ENCODE data around the gene DNHD1. TPM values are rescaled to one million over a fixed set of nuclear protein-coding genes. Genes with fewer than 3 reads are reported as not detected.

The DNHD1 gene
- total RNA-seq, 1 donor: 8.2 TPM

DNA sequence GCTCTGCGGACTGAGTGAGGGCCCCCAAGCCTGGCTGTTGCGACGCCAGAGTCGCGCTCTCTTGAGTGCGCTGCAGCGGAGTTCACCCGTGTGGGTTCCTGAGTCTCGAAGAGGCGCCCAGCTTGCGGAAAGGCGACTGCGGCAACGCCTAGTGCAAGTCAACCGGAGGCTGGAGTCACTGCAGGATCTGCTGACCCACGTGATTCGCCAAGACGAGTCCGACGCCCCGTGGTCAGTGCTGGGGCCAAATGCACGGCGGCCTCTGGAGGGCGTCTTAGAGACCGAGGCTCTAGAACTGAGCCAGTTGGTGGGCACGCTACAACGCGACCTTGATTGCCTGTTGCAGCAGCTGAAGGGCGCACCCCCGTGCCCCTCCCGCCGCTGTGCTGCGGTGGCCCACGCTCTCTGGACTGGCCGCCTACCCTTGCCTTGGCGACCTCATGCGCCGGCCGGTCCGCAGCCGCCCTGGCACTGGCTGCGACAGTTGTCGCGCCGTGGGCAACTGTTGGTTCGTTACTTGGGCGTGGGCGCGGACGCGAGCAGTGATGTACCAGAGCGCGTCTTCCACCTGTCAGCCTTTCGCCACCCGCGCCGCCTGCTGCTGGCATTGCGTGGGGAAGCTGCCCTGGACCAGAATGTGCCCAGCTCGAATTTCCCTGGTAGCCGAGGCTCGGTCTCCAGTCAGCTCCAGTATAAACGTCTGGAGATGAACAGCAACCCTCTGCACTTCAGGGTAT, 73.8 kb downstream of the DNHD1 start:
- no peak overlapping the region for H3K4me3 ChIP-seq (ENCODE audit: low read depth, low read length)
- DNase-seq (ENCODE audit: low read depth): no peak
- TF ChIP-seq, protein P1, sequence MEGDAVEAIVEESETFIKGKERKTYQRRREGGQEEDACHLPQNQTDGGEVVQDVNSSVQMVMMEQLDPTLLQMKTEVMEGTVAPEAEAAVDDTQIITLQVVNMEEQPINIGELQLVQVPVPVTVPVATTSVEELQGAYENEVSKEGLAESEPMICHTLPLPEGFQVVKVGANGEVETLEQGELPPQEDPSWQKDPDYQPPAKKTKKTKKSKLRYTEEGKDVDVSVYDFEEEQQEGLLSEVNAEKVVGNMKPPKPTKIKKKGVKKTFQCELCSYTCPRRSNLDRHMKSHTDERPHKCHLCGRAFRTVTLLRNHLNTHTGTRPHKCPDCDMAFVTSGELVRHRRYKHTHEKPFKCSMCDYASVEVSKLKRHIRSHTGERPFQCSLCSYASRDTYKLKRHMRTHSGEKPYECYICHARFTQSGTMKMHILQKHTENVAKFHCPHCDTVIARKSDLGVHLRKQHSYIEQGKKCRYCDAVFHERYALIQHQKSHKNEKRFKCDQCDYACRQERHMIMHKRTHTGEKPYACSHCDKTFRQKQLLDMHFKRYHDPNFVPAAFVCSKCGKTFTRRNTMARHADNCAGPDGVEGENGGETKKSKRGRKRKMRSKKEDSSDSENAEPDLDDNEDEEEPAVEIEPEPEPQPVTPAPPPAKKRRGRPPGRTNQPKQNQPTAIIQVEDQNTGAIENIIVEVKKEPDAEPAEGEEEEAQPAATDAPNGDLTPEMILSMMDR (IDR thresholded peaks at IDR 0.05; ENCODE audit: insufficient read depth, low read length): no peak

DNA sequence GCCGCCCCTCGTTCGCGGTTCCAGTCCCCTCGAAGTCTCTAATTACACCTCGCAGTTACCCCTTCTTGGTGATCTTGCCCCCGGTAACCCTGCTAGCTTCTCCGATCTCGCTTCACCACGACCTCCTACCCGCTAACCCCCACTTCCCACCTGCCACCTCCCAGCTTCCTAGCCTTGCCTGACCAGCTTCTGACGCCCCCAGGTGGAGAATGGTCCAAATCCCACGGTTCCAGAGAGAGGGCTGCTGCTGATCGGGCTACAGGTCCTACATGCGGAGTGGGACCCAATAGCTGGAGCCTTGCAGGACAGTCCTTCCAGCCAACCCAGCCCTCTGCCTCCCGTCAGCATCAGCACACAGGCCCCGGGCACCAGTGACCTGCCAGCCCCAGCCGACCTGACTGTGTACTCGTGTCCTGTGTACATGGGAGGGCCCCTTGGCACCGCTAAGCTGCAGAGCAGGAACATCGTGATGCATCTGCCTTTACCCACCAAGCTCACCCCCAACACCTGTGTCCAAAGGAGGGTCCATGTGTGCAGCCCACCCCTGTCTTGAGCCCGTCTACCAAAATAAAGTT, 74.4 kb downstream of the DNHD1 start:
- TF ChIP-seq, protein P1 (IDR thresholded peaks at IDR 0.05; ENCODE audit: insufficient read depth, low read length): no peak
- no peak overlapping the region for H3K4me3 ChIP-seq (ENCODE audit: low read depth, low read length)
- no peak for DNase-seq (ENCODE audit: low read depth)

DNA sequence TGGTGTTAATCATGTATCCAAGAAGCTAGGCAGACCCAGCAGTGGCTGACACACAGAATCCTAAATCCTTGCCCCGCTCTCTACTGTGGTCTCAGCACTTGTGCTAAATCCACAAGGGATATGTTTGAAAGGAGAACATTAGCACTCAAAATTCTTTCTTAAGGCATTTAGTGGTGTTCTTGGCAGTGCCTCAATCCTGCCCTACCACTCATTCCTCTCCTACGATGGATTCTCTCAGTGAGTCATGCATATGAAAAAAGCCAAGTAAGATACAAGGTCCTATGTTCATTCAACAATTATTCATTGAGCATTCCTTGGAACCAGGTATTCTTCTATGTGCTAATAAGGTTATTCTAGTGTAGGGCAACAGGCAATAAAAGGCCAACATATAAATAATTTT, 75.1 kb downstream of the DNHD1 start:
- no peak overlapping the region for H3K4me3 ChIP-seq (ENCODE audit: low read depth, low read length)
- DNase-seq (ENCODE audit: low read depth): peak; percentile 89
- TF ChIP-seq, protein P1 (IDR thresholded peaks at IDR 0.05; ENCODE audit: insufficient read depth, low read length): no peak

DNA sequence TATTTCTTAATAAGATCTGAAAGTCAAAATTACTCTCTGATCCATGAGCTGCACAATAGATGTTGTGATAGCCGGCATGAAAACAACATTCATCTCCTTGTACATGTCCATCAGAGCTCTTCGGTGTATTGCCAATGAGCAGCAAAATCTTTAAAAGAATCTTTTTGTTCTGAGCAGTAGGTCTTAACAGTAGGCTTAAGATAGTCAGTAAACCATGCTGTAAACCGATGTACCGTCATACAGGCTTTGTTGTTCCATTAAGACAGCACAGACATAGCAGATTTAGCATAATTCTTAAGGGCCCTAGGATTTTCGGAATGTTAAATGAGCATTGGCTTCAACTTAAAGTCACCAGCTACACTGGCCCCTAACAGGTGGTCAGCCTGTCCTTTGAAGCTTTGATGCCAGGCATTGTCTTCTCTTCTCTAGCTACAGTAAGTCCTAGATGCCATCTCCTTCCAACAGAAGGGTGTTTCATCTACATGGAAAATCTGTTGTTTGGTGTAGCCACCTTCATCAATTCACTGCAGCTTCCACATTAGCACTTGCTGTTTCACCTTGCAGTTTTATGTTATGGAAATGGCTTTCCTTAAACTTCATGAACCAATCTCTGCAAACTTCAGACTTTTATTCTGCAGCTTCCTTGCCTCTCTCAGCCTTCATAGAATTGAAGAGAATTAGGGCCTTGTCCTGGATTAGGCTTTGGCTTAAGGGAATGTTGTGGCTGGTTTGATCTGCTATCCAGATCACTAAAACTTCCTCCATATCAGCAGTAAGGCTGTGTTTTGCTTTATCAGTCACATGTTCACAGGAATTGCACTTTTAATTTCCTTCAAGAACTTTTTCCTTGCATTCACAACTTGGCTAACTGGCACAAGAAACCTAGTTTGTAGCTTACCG, 78.0 kb downstream of the DNHD1 start:
- no peak for DNase-seq (ENCODE audit: low read depth)
- H3K4me3 ChIP-seq (ENCODE audit: low read depth, low read length): no peak overlapping the region
- TF ChIP-seq, protein P1 (IDR thresholded peaks at IDR 0.05; ENCODE audit: insufficient read depth, low read length): no peak

DNA sequence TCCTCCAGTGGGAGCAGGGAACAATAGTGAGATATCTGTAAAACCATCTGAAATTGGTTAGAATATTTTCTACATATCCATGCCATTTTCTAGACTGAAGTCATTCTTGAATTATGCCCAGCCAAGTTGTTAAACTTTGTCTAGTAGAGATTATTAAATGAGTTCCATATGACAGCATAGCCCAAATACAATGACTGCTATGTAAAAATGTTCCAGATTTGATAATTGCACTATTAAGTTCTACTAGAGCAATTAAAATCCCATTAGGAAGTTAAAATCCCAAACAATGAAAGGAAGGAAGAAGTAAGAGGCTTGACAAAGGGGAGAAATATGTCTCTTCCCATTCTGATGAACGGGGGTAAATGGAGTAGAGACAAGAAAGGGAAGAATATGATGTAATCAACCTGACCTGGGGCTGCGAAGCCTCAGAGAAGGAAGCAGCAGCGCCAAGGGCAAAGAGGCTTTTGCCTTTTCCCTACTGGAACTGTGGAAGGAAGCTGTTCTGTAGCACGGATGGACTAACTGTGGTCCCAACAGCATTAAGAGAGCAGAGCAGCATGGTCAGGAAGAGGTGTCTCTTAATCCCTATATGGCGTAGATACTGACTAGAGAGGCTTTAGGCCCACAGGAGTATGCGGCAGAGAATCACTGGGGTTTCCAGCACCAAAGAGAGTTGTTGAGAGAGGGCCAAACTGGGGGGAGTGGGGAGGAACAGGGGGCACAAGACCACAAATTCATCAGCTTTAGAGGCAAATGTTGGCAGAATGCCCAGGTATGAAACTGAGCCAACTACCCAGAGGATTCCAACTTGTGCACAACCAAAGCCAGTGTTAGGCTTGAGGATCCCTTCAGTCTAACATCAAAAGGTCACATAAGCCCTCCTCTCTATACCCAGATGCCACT, 79.6 kb downstream of the DNHD1 start:
- DNase-seq (ENCODE audit: low read depth): peak; percentile 88
- TF ChIP-seq, protein P1 (IDR thresholded peaks at IDR 0.05; ENCODE audit: insufficient read depth, low read length): no peak
- no peak overlapping the region for H3K4me3 ChIP-seq (ENCODE audit: low read depth, low read length)

DNA sequence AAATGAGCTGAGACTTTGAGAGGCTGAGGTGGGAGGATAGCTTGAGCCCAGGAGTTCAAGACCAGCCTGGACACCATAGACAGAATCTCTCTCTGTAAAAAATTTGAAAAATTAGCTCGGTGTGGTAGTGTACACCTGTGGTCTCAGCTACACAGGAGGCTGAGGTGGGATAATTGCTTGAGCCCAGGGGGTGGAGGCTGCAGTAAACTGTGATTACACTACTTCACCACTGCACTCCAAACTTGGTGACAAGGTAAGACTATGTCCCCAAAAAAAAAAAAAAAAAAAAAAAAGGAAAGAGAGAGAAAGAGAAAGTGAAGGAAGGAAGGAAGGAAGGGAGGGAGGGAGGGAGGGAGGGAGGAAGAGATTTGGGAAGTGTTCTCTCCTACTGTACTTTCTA, 81.1 kb downstream of the DNHD1 start:
- TF ChIP-seq, protein P1 (IDR thresholded peaks at IDR 0.05; ENCODE audit: insufficient read depth, low read length): no peak
- no peak for DNase-seq (ENCODE audit: low read depth)
- no peak overlapping the region for H3K4me3 ChIP-seq (ENCODE audit: low read depth, low read length)

All from fibroblast of the aortic adventitia (primary cell).